ENCODE results near the gene DHX34.

Gene DHX34

GRCh38 chr19:47427241-47428176, 78.4 kb downstream of the DHX34 start:
- H3K27ac ChIP-seq (ENCODE audit: low read length), result peak overlapping the region; percentile 3
- no peaks in the 10 kb centered on the region for H3K9me3 ChIP-seq (ENCODE audit: control insufficient read depth, low read depth, low read length)
- peak overlapping the region; percentile 56 for H3K4me3 ChIP-seq (ENCODE audit: low read length)
- peaks cover 6% of the 10 kb centered on the region for H3K4me1 ChIP-seq (ENCODE audit: control insufficient read depth, low read depth, low read length)
- H3K9ac ChIP-seq (ENCODE audit: low read length), result peak overlapping the region; percentile 15
- peaks cover 37% of the 10 kb centered on the region for H3K27me3 ChIP-seq (ENCODE audit: control insufficient read depth, insufficient read depth, low read length)
- H3K36me3 ChIP-seq (ENCODE audit: control insufficient read depth, low read depth, low read length), result no peaks in the 10 kb centered on the region

GRCh38 chr19:47428177-47428894, 79.2 kb downstream of the DHX34 start:
- Histone ChIP-seq H3K9ac (ENCODE audit: low read length) (no peak overlapping the region), H3K4me1 (ENCODE audit: control insufficient read depth, low read depth, low read length) (peaks cover 6% of the 10 kb centered on the region)

GRCh38 chr19:47429140-47429793, 80.2 kb downstream of the DHX34 start:
- H3K4me3 ChIP-seq (ENCODE audit: low read length), result peak overlapping the region; percentile 29
- peaks cover 6% of the 10 kb centered on the region for H3K4me1 ChIP-seq (ENCODE audit: control insufficient read depth, low read depth, low read length)
- peaks cover 21% of the 10 kb centered on the region for H3K27me3 ChIP-seq (ENCODE audit: control insufficient read depth, insufficient read depth, low read length)
- H3K27ac ChIP-seq (ENCODE audit: low read length), result no peak overlapping the region
- H3K9me3 ChIP-seq (ENCODE audit: control insufficient read depth, low read depth, low read length), result no peaks in the 10 kb centered on the region
- no peaks in the 10 kb centered on the region for H3K36me3 ChIP-seq (ENCODE audit: control insufficient read depth, low read depth, low read length)
- H3K9ac ChIP-seq (ENCODE audit: low read length), result no peak overlapping the region

More at GRCh38 chr19:47428177-47428894, 79.2 kb downstream of the DHX34 start:
- H3K4me3 ChIP-seq (ENCODE audit: low read length), result peak overlapping the region; percentile 56
- no peaks in the 10 kb centered on the region for H3K9me3 ChIP-seq (ENCODE audit: control insufficient read depth, low read depth, low read length)
- peaks cover 28% of the 10 kb centered on the region for H3K27me3 ChIP-seq (ENCODE audit: control insufficient read depth, insufficient read depth, low read length)
- no peak overlapping the region for H3K27ac ChIP-seq (ENCODE audit: low read length)
- H3K36me3 ChIP-seq (ENCODE audit: control insufficient read depth, low read depth, low read length), result no peaks in the 10 kb centered on the region

DNA sequence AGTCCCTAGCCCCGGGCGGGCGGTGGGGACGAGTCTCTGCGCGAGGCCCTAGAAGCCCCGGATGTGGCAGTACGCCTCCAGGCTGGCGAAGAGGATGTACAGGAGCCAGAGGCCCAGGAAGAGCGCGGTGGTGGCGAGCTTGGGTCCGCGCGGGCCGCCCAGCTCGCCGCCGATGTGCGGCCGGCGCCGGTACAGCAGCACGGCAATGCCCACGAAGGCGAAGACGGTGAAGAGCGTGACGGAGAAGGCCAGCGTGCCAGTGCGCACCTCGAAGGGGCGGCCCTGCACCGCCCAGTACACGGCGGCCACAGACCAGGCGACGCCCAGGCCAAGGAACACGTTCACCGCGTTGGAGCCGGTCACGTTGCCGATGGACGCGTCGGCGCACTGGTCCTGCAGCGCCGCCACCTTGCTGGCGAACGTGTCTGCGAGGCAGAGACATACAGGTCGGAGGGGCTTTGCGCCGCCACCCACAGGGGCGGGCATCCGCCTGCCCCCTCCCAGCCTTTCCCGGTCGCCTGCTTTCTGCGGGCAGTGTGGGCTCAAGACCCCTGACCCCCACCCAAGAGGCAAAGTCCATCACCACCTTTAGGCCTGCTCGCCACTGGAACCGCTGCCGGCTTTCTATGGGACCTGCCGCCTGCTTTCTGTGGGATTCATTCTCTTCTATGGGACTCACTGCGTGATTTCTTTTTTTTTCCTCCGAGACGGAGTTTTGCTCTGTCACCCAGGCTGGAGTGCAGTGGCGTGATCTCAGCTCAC, 81.1 kb downstream of the DHX34 start:
- Histone ChIP-seq H3K36me3 (ENCODE audit: control insufficient read depth, low read depth, low read length) (no peaks in the 10 kb centered on the region), H3K27me3 (ENCODE audit: control insufficient read depth, insufficient read depth, low read length) (peaks cover 21% of the 10 kb centered on the region), H3K4me1 (ENCODE audit: control insufficient read depth, low read depth, low read length) (peaks cover 6% of the 10 kb centered on the region), H3K4me3 (ENCODE audit: low read length) (peak overlapping the region; percentile 29), H3K9ac (ENCODE audit: low read length) (no peak overlapping the region), H3K27ac (ENCODE audit: low read length) (no peak overlapping the region), H3K9me3 (ENCODE audit: control insufficient read depth, low read depth, low read length) (no peaks in the 10 kb centered on the region)

DNA sequence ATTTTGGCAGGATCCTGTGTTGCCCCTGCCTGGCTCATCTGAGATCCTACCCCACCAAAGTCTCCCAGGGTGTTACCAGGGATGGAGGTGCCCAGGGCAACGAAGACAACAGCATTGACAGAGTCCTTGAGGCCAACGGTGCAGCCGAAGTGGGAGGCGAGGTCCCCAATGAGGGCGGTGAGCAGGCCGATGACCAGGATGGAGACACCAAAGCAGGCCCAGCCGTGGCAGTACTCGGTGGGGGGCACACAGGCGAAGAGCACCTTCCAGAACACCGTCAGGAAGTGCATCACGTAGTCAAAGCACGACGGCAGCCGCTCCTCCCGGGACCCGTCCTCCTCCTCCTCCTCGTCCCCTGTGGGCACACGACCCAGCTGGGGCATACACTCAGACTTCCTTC, 83.0 kb downstream of the DHX34 start:
- Histone ChIP-seq H3K27me3 (ENCODE audit: control insufficient read depth, insufficient read depth, low read length) (peaks cover 18% of the 10 kb centered on the region), H3K27ac (ENCODE audit: low read length) (no peak overlapping the region), H3K9me3 (ENCODE audit: control insufficient read depth, low read depth, low read length) (no peaks in the 10 kb centered on the region), H3K4me1 (ENCODE audit: control insufficient read depth, low read depth, low read length) (peaks cover 6% of the 10 kb centered on the region), H3K36me3 (ENCODE audit: control insufficient read depth, low read depth, low read length) (no peaks in the 10 kb centered on the region), H3K9ac (ENCODE audit: low read length) (no peak overlapping the region), H3K4me3 (ENCODE audit: low read length) (no peak overlapping the region)

Measured in iPS-18a (cell line).